Measurements from ENCODE around the gene IL31RA. TPM values are rescaled to one million over a fixed set of nuclear protein-coding genes. Genes with fewer than 3 reads are reported as not detected.

Gene IL31RA
- total RNA-seq, 1 donor from 2014 or later = 5.7 TPM

- Histone ChIP-seq H3K4me1 (ENCODE audit: insufficient read depth, low read length) (peaks cover 5% of the 10 kb centered on the region), H3K4me3 (ENCODE audit: insufficient read depth, low read depth, low read length) (no peak overlapping the region), H3K27me3 (ENCODE audit: insufficient read depth, low read length) (no peaks in the 10 kb centered on the region), H3K79me2 (ENCODE audit: insufficient read depth, low read length) (no peaks in the 10 kb centered on the region), H3K9ac (ENCODE audit: low read length) (no peak overlapping the region), H3K36me3 (ENCODE audit: insufficient read depth, low read length) (no peaks in the 10 kb centered on the region), H2AFZ (ENCODE audit: low read depth, low read length) (no peak overlapping the region), H4K20me1 (ENCODE audit: insufficient read depth, low read length) (no peaks in the 10 kb centered on the region), H3K4me2 (ENCODE audit: low read length) (no peak overlapping the region), H3K27ac (ENCODE audit: low read depth, low read length) (no peak overlapping the region), H3K9me3 (ENCODE audit: insufficient read depth, low read depth, low read length) (no peaks in the 10 kb centered on the region)
- no peak overlapping the region for H3K4me3 Mint-ChIP-seq (ENCODE audit: unreplicated experiment)
- no peaks in the 10 kb centered on the region for H3K36me3 Mint-ChIP-seq (ENCODE audit: low read depth, unreplicated experiment)
- H3K9me3 Mint-ChIP-seq (ENCODE audit: unreplicated experiment) = no peaks in the 10 kb centered on the region
- peak; percentile 22 for DNase-seq (ENCODE audit: low read depth)
- H3K4me1 Mint-ChIP-seq (ENCODE audit: low read depth, unreplicated experiment) = peaks cover 24% of the 10 kb centered on the region
- H3K27me3 Mint-ChIP-seq (ENCODE audit: low read depth, unreplicated experiment) = no peaks in the 10 kb centered on the region
- TF ChIP-seq, protein P1, sequence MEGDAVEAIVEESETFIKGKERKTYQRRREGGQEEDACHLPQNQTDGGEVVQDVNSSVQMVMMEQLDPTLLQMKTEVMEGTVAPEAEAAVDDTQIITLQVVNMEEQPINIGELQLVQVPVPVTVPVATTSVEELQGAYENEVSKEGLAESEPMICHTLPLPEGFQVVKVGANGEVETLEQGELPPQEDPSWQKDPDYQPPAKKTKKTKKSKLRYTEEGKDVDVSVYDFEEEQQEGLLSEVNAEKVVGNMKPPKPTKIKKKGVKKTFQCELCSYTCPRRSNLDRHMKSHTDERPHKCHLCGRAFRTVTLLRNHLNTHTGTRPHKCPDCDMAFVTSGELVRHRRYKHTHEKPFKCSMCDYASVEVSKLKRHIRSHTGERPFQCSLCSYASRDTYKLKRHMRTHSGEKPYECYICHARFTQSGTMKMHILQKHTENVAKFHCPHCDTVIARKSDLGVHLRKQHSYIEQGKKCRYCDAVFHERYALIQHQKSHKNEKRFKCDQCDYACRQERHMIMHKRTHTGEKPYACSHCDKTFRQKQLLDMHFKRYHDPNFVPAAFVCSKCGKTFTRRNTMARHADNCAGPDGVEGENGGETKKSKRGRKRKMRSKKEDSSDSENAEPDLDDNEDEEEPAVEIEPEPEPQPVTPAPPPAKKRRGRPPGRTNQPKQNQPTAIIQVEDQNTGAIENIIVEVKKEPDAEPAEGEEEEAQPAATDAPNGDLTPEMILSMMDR (IDR thresholded peaks at IDR 0.05; ENCODE audit: insufficient read depth, low read depth, low read length) = no peak
- TF ChIP-seq EZH2 (IDR thresholded peaks at IDR 0.05; ENCODE audit: insufficient read depth, low read length) = no peak
- no peak for FAIRE-seq
- no peak overlapping the region for H3K27ac Mint-ChIP-seq (ENCODE audit: unreplicated experiment)
Observed at GRCh38 chr5:55857247-55857640, 6.1 kb downstream of the IL31RA start.

DNA sequence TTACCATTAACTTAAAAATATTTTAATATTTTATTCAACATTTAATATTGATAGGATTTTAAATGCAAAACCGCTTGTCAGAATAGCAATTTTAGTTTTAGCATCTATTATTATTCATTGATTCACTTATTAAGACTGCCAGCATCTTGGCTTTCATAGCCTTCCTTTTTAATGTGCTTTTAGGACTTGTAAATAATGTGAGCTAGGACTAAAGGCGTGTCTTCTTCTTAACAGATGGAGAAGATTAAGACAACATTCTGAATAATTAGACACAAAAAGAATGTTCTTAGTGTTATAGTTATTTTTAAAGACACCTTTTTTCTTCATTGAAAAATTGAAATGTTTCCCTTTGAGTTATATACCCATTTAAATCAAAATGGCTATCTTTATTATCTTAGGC, 6.9 kb downstream of the IL31RA start:
- no peak overlapping the region for H3K4me3 ChIP-seq (ENCODE audit: insufficient read depth, low read depth, low read length)
- H3K27me3 Mint-ChIP-seq (ENCODE audit: low read depth, unreplicated experiment) = no peaks in the 10 kb centered on the region
- no peaks in the 10 kb centered on the region for H4K20me1 ChIP-seq (ENCODE audit: insufficient read depth, low read length)
- H3K27ac ChIP-seq (ENCODE audit: low read depth, low read length) = no peak overlapping the region
- H3K9me3 Mint-ChIP-seq (ENCODE audit: unreplicated experiment) = no peaks in the 10 kb centered on the region
- TF ChIP-seq EZH2 (IDR thresholded peaks at IDR 0.05; ENCODE audit: insufficient read depth, low read length) = no peak
- TF ChIP-seq, protein P1 (IDR thresholded peaks at IDR 0.05; ENCODE audit: insufficient read depth, low read depth, low read length) = no peak
- peaks cover 22% of the 10 kb centered on the region for H3K4me1 Mint-ChIP-seq (ENCODE audit: low read depth, unreplicated experiment)
- H3K9me3 ChIP-seq (ENCODE audit: insufficient read depth, low read depth, low read length) = no peaks in the 10 kb centered on the region
- H3K4me2 ChIP-seq (ENCODE audit: low read length) = no peak overlapping the region
- H3K36me3 Mint-ChIP-seq (ENCODE audit: low read depth, unreplicated experiment) = no peaks in the 10 kb centered on the region
- no peaks in the 10 kb centered on the region for H3K79me2 ChIP-seq (ENCODE audit: insufficient read depth, low read length)
- DNase-seq (ENCODE audit: low read depth) (no peak), FAIRE-seq (no peak)
- H3K36me3 ChIP-seq (ENCODE audit: insufficient read depth, low read length) = no peaks in the 10 kb centered on the region
- peaks cover 5% of the 10 kb centered on the region for H3K4me1 ChIP-seq (ENCODE audit: insufficient read depth, low read length)
- H2AFZ ChIP-seq (ENCODE audit: low read depth, low read length) = no peak overlapping the region
- no peak overlapping the region for H3K9ac ChIP-seq (ENCODE audit: low read length)
- H3K27me3 ChIP-seq (ENCODE audit: insufficient read depth, low read length) = no peaks in the 10 kb centered on the region
- no peak overlapping the region for H3K4me3 Mint-ChIP-seq (ENCODE audit: unreplicated experiment)
- no peak overlapping the region for H3K27ac Mint-ChIP-seq (ENCODE audit: unreplicated experiment)

- Histone ChIP-seq H3K4me1 (ENCODE audit: insufficient read depth, low read length) (peaks cover 5% of the 10 kb centered on the region), H4K20me1 (ENCODE audit: insufficient read depth, low read length) (no peaks in the 10 kb centered on the region), H3K9ac (ENCODE audit: low read length) (no peak overlapping the region), H2AFZ (ENCODE audit: low read depth, low read length) (no peak overlapping the region), H3K9me3 (ENCODE audit: insufficient read depth, low read depth, low read length) (no peaks in the 10 kb centered on the region), H3K27ac (ENCODE audit: low read depth, low read length) (no peak overlapping the region), H3K27me3 (ENCODE audit: insufficient read depth, low read length) (no peaks in the 10 kb centered on the region), H3K4me2 (ENCODE audit: low read length) (no peak overlapping the region), H3K4me3 (ENCODE audit: insufficient read depth, low read depth, low read length) (no peak overlapping the region), H3K79me2 (ENCODE audit: insufficient read depth, low read length) (no peaks in the 10 kb centered on the region), H3K36me3 (ENCODE audit: insufficient read depth, low read length) (no peaks in the 10 kb centered on the region)
- no peaks in the 10 kb centered on the region for H3K36me3 Mint-ChIP-seq (ENCODE audit: low read depth, unreplicated experiment)
- H3K27me3 Mint-ChIP-seq (ENCODE audit: low read depth, unreplicated experiment) = no peaks in the 10 kb centered on the region
- FAIRE-seq (no peak), DNase-seq (ENCODE audit: low read depth) (no peak)
- no peak overlapping the region for H3K4me3 Mint-ChIP-seq (ENCODE audit: unreplicated experiment)
- H3K4me1 Mint-ChIP-seq (ENCODE audit: low read depth, unreplicated experiment) = peaks cover 12% of the 10 kb centered on the region
- H3K9me3 Mint-ChIP-seq (ENCODE audit: unreplicated experiment) = no peaks in the 10 kb centered on the region
- no peak for TF ChIP-seq EZH2 (IDR thresholded peaks at IDR 0.05; ENCODE audit: insufficient read depth, low read length)
- TF ChIP-seq, protein P1 (IDR thresholded peaks at IDR 0.05; ENCODE audit: insufficient read depth, low read depth, low read length) = no peak
- H3K27ac Mint-ChIP-seq (ENCODE audit: unreplicated experiment) = no peak overlapping the region
Observed at GRCh38 chr5:55860288-55860687, 9.1 kb downstream of the IL31RA start.
